GM21576 (cell line): ENCODE measurements around the gene MT3.
A peak's percentile ranks its signal among the peaks of the same experiment; 100 is the strongest.
"Not testable (repeated sequence)": the region's sequence is repeated elsewhere in the genome, so short reads cannot be mapped to it uniquely, and the experiment has no call there.

Experiments used
- ATAC-seq: cut with Tn5 transposase; IDR thresholded peaks from one replicate; pipeline ENCODE4 v1.9.1; 2021; ENCODE audit warnings: mild to moderate bottlenecking, moderate library complexity; ENCODE audit not compliant: unreplicated experiment

Gene MT3

GRCh38 chr16:56608876-56609462 lies 19.6 kb downstream of the MT3 start:
- no peak for ATAC-seq

GRCh38 chr16:56609463-56609921 lies 20.2 kb downstream of the MT3 start:
- ATAC-seq, result peak; percentile 48

- no peak for ATAC-seq
Observed at GRCh38 chr16:56610017-56610608, 20.8 kb downstream of the MT3 start.

- ATAC-seq, result no peak
Observed at GRCh38 chr16:56610609-56611111, 21.3 kb downstream of the MT3 start.

GRCh38 chr16:56611281-56611833 lies 22.0 kb downstream of the MT3 start:
- ATAC-seq, result no peak

- ATAC-seq, result no peak
Observed at GRCh38 chr16:56613706-56614105, 24.4 kb downstream of the MT3 start.

- no peak for ATAC-seq
Observed at GRCh38 chr16:56614549-56614991, 25.2 kb downstream of the MT3 start.

GRCh38 chr16:56615353-56615752 lies 26.0 kb downstream of the MT3 start:
- ATAC-seq, result no peak

GRCh38 chr16:56616608-56617211 lies 27.4 kb downstream of the MT3 start:
- ATAC-seq, result no peak

- no peak for ATAC-seq
Observed at GRCh38 chr16:56617212-56618085, 28.1 kb downstream of the MT3 start.

GRCh38 chr16:56618138-56618537 lies 28.8 kb downstream of the MT3 start:
- ATAC-seq, result no peak

- ATAC-seq, result no peak
Observed at GRCh38 chr16:56620339-56620897, 31.1 kb downstream of the MT3 start.

GRCh38 chr16:56621665-56622445 lies 32.5 kb downstream of the MT3 start:
- not testable (repeated sequence) for ATAC-seq

GRCh38 chr16:56623184-56623583 lies 33.9 kb downstream of the MT3 start:
- ATAC-seq, result not testable (repeated sequence)

GRCh38 chr16:56623637-56624036 lies 34.3 kb downstream of the MT3 start:
- no peak for ATAC-seq

GRCh38 chr16:56625140-56625942 lies 36.0 kb downstream of the MT3 start, which contains the start of gene MT1E:
TSS of gene MT1E (plus strand) at chr16:56625781. CDS start at chr16:56625852, 71 bp downstream.
- ATAC-seq, result no peak

- ATAC-seq, result no peak
Observed at GRCh38 chr16:56625943-56626654, 36.8 kb downstream of the MT3 start.

- ATAC-seq, result no peak
Observed at GRCh38 chr16:56626685-56627084, 37.4 kb downstream of the MT3 start.
